Progenitor cell of endocrine pancreas (in vitro differentiated cells): ENCODE data around the gene ZDHHC14. TPM values are rescaled to one million over a fixed set of nuclear protein-coding genes. Genes with fewer than 3 reads are reported as not detected.

Experiments used
- DNase-seq: peaks from one replicate; pipeline ENCODE4 v3.0.0; 2021; ENCODE audit warnings: low spot score; ENCODE audit not compliant: unreplicated experiment
- H3K27ac Mint-ChIP-seq: 2 replicates; pipeline ENCODE4 v1.8.0; 2021; ENCODE audit warnings: mild to moderate bottlenecking, moderate library complexity, mixed read lengths
- H3K27me3 Mint-ChIP-seq: 2 replicates; pipeline ENCODE4 v1.8.0; 2021; ENCODE audit warnings: mixed read lengths
- H3K36me3 Mint-ChIP-seq: 2 replicates; pipeline ENCODE4 v1.8.0; 2022; ENCODE audit warnings: mixed read lengths; ENCODE audit not compliant: insufficient read depth
- H3K4me1 Mint-ChIP-seq: 2 replicates; pipeline ENCODE4 v1.8.0; 2021; ENCODE audit warnings: low read depth, mixed read lengths
- H3K4me3 Mint-ChIP-seq: 2 replicates; pipeline ENCODE4 v1.8.0; 2021; ENCODE audit warnings: low read depth, mild to moderate bottlenecking, moderate library complexity, mixed read lengths
- H3K9me3 Mint-ChIP-seq: 2 replicates; pipeline ENCODE4 v1.8.0; 2021; ENCODE audit warnings: low read depth, mixed read lengths
- CTCF ChIP-seq: fragments of 200-600 bp; sonication (generic); IDR thresholded peaks from one replicate; pipeline ENCODE4 v1.5.0; 2021; ENCODE audit warnings: antibody characterized with exemption, mild to moderate bottlenecking; ENCODE audit not compliant: unreplicated experiment
- total RNA-seq: library from RNA; stranded (reverse); gene quantifications from 2 replicates; pipeline ENCODE4 v1.2.1, GENCODE V29; 2021

Gene ZDHHC14
- total RNA-seq, 1 donor from 2014 or later: 9.0 TPM

GRCh38 chr6:157361886-157362285 lies 19.1 kb upstream of the ZDHHC14 start:
- Mint-ChIP-seq H3K27me3 (peaks cover 5% of the 10 kb centered on the region), H3K27ac (no peak overlapping the region), H3K4me1 (no peaks in the 10 kb centered on the region), H3K4me3 (no peak overlapping the region), H3K36me3 (no peaks in the 10 kb centered on the region), H3K9me3 (no peaks in the 10 kb centered on the region)
- no peak for TF ChIP-seq CTCF
- DNase-seq: no peak

GRCh38 chr6:157364705-157365104 lies 16.3 kb upstream of the ZDHHC14 start:
- Mint-ChIP-seq H3K4me1 (no peaks in the 10 kb centered on the region), H3K9me3 (no peaks in the 10 kb centered on the region), H3K36me3 (no peaks in the 10 kb centered on the region), H3K4me3 (no peak overlapping the region), H3K27ac (no peak overlapping the region), H3K27me3 (no peaks in the 10 kb centered on the region)
- TF ChIP-seq CTCF: no peak
- no peak for DNase-seq

- TF ChIP-seq CTCF: no peak
- Mint-ChIP-seq H3K27me3 (no peaks in the 10 kb centered on the region), H3K4me3 (no peak overlapping the region), H3K4me1 (no peaks in the 10 kb centered on the region), H3K27ac (no peak overlapping the region), H3K9me3 (no peaks in the 10 kb centered on the region), H3K36me3 (no peaks in the 10 kb centered on the region)
- DNase-seq: no peak
These were observed 14.3 kb upstream of the ZDHHC14 start for GRCh38 chr6:157366648-157367047.

GRCh38 chr6:157368359-157369049 lies 12.5 kb upstream of the ZDHHC14 start:
- Mint-ChIP-seq H3K36me3 (no peaks in the 10 kb centered on the region), H3K4me3 (no peak overlapping the region), H3K27me3 (no peaks in the 10 kb centered on the region), H3K9me3 (no peaks in the 10 kb centered on the region), H3K4me1 (no peaks in the 10 kb centered on the region), H3K27ac (no peak overlapping the region)
- TF ChIP-seq CTCF: no peak
- no peak for DNase-seq

GRCh38 chr6:157370755-157371154 lies 10.2 kb upstream of the ZDHHC14 start:
- no peak overlapping the region for H3K27ac Mint-ChIP-seq
- no peaks in the 10 kb centered on the region for H3K36me3 Mint-ChIP-seq
- H3K9me3 Mint-ChIP-seq: no peaks in the 10 kb centered on the region
- no peak for DNase-seq
- TF ChIP-seq CTCF: no peak
- H3K27me3 Mint-ChIP-seq: peaks cover 4% of the 10 kb centered on the region
- H3K4me3 Mint-ChIP-seq: no peak overlapping the region
- no peaks in the 10 kb centered on the region for H3K4me1 Mint-ChIP-seq
